NCI-H446 (cell line): Measurements from ENCODE around the gene PEPD.

Experiments used
- DNase-seq, 2 experiments: peaks; one replicate each; lab custom pipeline; 2025; lab: John Stamatoyannopoulos, UW

Gene PEPD

DNA sequence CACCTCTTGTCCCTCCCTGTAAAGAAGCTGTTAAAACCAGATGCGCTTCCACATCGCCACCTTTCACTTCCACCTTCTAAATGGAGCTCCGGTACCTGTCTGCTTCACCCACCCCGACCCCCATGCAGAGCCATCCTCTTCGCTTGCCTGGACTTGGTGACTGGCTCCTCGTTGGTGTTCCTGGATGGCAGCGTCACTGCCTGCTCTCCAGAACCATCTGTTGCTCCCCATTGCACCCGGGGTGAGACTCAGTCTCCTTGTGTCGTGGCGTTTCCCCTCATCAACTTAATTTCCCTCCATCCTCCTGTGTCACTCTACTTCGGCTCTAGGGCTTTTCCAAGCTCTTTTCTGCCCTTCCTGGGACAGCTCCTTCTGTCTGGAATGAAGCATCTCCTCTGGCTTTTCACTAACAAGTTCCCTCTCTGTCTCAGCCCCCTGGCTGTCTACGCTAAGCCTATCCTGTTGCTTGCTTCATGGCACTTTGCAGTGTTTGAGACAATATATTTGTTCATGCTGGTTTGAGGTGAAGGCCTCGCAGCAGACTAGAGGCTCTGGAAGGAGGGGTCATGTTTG, 137.8 kb downstream of the PEPD start:
- DNase-seq, result no peak

DNA sequence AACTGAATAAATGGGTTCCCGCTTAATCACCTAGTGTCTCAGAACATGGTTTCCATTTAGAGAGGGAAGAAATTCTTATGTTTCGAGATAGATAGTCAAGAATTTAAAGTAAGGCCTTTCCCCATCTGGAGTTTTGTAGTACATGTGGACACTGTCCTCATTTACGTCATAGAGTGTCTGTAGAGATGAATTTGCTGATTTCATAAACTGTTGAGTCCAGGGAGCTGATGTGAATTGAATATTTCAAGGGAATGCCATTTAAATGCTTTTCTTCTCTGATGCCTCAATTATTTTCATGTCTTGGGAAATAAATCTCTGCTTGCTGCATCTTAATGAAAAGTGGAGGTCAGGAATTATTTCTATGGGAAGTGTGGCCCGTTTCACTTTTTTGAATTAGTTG, 138.6 kb downstream of the PEPD start:
- no peak for DNase-seq

DNA sequence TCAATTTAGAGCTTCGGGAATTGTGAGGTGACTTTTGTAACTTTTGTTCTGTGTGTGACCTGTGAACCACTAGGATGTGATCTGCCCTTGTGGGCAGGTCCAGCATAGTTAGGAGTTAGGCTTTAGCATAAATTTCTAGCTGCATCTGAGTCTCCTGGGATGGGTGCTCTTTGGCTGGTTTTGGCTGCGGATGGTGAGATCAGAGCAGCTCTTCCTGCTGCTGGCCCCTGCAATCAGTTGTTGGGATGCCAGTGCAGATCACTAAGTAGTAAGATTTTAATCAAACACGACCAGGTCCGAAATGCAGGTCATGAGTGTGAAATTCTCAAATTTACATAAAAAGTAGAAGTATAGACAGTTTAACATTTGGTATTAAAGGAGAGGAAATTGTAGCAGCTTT, 139.6 kb downstream of the PEPD start:
- DNase-seq, result no peak

DNA sequence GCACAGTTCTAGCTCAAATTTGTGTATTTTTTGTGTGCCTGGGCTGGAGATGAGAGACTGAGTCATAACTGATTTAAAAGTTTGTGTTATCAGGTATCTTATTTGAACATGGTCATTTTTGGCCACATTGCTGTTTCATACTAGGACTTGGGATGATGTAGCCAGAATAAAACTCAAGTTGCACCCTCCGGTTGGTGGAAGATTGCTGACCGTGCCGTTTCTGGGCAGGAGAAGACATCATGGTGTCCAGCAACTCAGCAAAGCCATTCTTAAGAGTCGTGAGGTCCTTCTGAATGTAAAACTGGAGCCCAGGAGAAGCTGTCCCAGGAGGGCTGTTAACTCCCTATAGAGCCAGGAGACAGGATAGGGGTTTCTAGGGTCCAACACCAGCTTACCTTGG, 140.5 kb downstream of the PEPD start:
- no peak for DNase-seq

DNA sequence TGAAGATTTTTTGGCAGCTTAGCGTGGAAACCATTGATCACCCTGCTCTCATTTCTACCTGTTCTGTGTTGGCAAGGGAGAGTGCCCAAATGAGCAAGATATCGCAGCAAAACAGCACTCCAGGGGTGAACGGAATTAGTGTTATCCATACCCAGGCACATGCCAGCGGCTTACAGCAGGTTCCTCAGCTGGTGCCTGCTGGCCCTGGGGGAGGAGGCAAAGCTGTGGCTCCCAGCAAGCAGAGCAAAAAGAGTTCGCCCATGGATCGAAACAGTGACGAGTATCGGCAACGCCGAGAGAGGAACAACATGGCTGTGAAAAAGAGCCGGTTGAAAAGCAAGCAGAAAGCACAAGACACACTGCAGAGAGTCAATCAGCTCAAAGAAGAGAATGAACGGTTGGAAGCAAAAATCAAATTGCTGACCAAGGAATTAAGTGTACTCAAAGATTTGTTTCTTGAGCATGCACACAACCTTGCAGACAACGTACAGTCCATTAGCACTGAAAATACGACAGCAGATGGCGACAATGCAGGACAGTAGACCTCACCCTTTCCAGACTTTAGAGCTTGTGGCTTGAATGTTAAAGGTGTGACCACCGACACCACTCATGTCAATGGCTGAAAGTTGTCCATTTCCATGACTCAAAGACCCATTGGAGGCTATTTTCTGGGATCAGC, 142.3 kb downstream of the PEPD start:
- no peak for DNase-seq

DNA sequence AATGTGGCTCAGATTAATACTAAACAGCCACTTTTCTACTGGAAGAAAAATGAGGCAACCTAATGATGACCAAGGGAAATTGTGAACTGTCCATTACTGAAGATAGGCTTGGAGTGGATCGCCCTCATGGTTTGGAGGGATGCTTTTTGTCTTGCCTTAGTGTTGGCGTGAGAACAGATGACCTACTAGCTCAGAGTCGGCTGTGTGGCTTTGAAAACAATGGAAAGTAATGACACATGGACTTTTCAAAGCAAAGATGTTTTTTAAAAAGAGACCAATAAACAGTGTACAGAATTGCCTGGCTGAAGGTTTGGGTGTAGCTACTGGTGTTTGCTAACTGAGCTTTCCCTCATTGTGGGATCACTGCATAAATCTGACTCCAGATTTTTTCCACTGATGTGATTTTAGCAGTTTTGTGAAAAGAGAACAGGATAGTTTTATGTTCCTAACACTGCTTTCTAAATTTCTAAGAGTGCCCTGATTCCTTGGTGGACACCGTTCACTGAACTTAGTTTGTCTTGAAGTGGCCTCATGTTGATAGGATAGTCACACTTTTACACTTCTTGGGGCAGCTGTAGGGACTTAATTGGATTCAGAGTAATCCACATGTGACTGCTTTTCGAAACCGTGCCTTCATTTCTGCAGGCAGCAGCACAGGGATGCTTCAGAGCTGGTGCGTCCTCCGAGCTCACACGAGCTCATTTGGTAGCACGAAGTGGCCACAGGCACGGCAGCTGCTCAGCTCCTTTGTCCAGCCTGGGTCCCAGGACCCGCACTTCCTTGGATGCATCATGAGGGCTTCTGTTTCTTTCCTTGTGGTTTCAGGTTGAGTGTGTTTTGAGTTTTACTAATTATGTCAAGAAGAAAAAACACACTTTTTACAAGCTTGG, 143.8 kb downstream of the PEPD start:
- DNase-seq, result no peak

DNA sequence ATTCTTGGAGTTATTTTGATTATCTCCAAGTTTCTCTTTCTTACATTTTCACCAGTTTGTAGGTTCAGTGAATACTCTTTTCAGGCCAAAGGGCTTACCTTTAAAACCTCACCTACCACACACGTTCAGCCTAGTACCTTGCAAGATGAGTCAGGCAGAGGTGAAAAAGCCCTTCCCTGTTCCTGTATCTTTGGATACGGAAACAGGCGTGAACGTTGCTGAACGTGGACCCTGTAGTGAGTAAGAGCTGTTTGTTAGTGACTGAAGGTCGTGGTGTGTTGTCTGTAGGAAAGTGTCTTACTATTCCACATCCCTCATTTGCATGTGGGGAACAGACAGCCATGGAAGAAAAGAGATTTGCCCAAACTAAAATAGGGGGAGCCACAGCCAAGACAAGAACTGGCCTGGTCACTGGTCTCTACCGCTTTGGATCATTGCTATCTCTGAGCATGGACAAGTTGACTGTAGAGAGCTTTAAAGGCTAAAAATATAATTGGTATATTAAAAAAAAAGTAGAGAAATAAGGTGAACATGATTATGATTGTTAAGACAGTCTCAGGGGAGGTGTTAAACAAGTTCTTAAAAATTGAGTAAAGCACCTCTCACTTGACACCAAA, 144.5 kb downstream of the PEPD start:
- DNase-seq, result no peak

DNA sequence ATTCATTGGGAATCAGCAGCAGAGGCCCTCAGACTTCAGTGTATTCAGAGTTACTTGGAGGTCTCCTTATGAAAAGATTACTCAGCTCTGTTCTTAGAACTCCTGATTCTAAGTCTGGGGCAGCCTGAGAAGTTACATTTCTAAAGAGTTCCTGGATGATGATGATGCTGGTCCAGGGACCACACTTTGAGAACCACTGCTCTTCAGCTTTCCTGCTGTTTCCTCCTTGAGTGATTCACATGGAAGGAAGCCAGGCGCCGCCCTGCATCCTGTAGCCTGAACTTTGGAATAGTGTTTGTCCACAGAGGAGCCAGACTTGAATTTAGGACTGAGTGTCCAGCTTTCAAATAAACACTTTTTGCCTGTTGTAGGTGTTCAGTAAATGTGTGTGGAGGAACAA, 145.2 kb downstream of the PEPD start:
- DNase-seq, result no peak

DNA sequence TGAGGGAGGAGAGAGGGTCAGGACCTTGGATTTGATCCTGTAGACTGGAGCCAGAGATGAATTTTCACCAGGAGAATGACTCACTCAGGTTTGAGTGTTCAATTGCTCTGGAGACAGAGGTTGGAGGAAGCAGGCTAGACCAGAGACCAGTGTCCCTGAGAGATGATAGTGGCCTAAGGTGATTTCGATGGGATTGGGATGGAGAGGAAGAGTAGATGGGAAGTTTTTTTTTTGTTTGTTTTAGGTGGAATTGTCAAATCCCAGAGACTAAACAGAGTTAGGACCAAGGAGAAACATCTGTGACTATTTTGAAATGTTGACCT, 145.8 kb downstream of the PEPD start:
- no peak for DNase-seq

DNA sequence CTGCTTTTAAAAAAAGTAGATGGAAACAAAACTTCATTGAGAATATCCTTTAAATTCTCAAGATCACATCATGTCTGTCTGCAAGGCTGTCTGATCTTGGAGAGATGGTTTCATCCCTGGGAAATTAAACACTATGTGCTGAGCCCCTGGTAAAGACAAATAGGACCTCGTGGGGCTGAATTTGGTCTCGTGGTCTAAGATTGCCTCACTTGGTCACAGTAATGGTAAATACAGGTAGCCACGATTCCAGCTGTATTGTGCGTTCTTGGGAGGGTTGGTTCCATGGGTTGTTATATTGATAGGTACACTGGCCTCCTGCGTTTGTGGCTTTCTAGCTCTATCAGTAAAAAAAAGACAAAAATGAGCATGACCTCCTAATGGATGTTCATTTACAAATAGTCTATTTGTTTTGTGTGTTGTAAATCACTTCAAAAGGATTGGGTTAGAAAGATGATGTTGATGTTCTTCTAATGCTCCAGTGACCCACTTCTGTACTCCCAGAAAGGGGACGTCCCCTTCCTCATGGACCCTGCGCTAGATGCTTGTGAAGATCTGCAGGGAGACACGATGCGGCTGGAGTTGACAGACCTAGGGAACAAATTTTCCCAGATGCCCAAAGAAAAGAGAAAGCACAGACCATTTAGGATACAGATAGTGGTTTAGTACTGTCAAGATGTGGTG, 146.3 kb downstream of the PEPD start:
- no peak for DNase-seq

DNA sequence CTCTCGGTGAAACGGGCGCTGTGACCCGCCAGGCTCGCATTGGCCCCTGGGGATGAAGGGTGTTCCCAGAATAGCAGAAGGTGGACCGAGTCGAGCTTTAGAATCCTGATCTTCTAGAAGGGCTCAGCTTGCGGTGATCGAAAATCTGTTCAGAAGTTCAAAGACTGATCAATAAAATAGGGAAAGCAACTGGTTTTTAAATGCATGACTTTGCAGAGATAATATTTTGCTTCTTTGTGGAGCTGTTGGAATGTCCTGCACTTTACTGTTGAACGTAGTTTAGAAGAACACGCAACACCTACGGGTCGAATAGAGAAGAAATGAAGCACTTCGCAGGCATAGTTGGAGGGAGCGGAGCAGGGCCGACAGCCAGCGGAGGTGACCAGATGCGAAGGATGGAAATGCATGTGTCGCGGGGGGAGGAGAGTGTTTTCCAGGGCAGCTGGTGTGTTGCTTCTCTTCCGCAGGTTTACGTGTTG, 147.3 kb downstream of the PEPD start:
- DNase-seq, result peak in 1 of 2 experiments; percentile 20

DNA sequence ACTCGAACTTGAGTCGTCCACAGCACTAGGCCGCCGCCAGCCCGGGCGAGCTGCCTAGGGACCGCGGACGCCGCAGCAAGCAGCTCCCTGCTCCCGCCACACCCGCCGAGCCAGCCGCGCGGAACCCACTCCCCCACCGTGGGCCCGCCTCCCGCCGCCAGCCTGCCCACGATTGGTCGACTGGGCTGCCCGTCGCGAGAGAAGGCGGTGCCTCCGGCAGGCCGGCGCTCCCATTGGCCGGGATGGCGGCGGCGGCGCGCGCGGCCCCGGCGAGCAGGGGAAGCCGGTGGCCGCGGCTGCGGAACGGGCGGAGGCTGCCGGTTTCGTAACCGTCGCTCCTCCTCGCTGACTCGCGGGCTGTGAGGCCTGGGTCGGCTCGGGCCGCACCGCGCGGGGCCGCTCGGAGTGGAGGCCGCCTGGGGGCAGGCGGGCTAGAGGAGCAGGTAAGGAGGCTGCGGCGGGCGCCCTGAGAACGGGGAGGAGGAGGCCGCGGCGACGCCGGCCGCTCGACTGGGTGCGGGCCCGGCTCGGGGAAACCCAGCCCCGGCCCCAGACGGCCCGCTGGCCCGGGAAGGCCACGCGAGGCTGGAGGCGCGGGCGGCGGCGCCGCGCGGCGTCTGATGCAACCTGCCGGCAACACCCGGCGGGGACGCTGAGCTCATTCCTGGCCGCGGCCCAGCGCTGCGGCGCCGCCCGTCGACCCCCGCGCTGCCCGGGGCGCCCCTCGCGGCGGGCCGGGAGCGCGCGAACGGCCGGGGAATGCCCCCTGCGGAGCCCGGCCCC, 147.9 kb downstream of the PEPD start, which contains the start of gene CEBPG:
TSS of gene CEBPG (plus strand) at position 257 of the 783 bp plus-strand sequence. CDS start 5,531 bp downstream, outside the sequence.
- DNase-seq, result peak; percentile 75 to 95

DNA sequence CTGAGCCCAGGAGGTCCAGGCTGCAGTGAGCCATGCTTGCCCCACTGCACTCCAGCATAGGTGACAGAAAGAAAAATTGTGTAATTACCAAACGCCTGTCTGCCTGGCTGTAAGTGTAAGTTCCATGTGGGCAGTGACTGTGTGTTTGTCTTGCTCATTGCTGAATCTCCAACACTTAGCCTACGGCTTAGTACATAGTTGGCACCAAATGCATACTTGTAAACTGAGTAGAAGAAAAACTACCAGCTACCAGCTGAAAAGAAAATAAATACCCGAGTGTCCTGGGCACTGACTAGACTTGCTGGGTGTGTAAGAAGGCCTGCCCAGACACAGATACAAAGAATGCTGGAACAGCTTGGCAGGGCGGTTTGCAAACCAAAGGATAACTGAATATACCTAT, 150.8 kb downstream of the PEPD start:
- DNase-seq, result no peak

DNA sequence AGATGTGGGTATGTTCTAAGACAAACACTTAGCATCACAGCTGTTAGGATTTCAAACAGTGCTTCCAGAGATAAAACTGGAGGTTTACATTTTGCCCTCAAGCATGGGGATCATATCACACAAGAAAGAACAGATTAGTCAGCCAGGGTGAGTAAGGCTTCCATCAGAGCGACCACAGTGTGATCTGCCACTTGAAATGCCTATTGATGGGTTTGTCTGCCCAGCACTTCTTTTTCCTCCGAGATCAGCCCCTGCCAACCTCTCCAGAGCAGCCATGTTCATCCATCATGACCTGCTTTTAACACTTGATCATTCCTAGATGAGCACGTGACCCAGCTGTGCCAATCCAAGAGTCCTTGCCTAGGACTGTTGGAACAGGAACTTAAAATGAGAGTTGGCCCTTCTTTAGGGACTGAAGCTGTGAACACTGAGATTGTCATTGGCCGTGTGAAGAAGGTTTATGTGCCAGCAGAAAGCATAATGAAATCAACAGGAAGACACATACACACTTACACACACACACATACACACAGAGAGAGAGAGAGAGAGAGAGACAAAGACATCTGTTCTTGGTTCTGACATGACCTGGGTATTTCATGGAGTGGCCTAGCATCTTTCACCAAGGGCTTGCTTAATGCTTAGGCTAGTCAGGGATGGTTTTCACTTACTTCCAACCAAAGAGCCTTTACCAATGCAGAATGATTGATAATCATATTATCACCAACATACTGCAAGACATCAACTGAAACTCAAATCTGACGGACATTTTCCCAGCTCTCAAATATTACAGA, 153.3 kb downstream of the PEPD start:
- no peak for DNase-seq

DNA sequence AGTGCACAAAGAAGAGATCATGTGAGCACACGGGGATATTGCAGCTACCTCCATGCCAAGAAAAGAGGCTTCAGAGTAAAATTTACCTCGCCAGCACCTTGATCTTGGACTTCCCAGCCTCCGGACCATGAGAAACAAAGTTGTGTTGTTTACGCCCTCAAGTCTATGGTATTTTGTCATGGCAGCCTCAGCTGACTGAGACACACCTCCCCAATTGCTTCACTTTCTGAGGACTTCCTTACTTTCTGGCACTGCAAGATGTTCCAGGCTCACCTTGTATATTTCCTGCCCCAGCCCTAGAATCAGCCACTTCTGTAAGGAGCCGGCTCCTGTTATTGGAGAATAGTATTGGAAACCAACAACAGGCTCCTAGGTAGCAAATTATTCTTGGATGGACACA, 154.7 kb downstream of the PEPD start:
- DNase-seq, result no peak

DNA sequence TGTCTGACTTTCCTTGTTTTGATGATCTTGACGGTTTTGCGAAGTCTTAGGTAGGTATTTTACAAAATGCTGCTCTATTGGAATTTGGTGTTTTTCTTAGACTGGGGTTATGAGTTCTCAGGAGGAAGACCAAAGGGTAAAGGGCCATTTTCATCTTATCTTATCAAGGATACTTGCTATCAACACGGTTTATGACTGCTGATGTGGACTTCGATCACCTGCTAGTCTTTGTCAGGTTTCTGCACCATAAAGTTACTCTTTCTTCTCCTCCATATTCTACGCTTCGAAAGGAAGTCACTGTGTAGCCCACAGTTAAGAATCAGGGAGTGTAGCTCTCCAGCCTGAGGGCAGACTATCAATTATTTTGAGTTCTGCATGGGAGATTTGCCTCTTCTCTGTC, 155.5 kb downstream of the PEPD start:
- DNase-seq, result no peak

DNA sequence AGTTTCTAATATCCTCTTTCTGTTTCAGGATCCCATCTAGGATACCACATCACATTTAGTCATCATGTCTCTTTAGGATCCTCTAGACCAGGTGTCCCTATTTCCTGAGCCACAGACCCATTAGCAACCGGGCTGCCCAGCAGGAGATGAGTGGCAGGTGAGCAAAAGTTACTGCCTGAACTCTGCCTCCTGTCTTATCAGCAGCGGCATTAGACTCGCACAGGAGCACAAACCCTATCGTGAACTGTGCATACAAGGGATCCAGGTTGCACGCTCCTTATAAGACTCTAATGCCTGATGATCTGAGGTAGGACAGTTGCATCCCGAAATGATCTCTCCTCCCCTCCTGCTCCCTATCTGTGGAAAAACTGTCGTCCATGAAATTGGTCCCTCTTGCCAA, 155.9 kb downstream of the PEPD start:
- no peak for DNase-seq

DNA sequence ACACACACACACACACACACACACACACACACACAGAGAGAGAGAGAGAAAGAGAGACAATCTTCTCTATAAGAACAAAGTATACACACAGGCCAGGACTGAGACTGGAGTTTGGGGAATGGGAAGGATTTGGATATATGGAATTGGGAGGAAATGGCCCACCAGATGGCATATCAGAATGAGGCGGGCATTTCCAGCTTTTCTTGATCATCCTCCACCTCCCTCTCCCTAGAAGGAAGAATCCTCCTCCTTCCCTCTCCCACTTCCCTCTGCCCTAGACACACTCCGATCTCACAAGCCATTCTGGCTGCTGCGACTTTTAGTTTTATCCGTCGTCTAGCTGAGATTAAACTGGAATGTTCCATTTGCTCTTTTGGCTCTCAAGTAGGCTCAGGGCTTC, 158.1 kb downstream of the PEPD start:
- DNase-seq, result no peak

DNA sequence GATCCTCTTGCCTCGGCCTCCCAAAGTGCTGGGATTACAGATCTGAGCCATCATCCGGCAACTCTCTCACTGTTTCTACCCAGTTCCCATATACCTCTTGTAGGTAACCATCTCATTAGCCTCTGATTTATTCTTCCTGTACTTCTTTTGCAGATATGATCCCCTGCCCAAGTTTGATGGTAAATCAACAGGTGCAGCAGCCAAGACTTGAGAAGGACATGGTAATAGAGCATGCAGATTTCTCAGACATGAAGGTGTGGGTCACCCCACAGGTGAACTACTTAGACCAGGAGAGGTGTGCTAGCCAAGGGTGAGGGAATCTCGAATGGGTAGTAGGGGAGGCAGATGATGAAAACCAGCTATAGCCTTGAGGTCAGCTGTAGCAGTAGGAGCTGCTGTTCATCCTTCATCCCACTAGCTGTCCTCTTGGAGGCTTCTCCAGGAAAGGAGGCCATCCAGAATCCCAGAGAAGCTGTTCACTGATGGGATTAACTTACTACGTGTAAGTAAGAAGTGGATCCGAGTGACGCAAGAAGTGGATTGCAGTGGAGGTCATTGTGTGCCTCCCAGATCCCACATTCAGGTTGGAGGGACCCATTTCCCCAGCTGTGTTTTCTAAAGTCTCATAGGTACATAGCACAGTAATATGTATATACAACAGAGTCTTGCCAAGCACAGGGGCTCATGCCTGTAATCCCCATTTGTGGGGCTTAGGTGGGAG, 158.9 kb downstream of the PEPD start:
- no peak for DNase-seq

DNA sequence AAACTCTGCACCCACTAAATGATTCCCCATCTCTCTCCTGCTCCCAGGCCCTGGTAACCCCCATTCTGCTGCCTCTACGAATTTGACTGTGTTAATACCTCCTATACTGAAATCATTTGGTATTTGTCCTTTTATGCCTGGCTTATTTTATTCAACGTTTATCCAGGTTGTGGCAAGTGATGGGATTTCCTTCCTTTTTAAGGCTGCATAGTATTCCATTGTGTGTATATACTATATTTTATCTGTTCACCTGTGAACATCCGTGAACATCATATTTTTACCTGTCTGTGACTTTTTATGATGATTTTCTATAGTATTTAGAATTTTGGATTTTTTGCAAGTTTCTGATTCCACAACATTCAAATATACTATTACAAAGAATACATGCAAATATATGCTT, 162.0 kb downstream of the PEPD start:
- no peak for DNase-seq
